ENCODE data around the gene FAM120B.
"Not testable (repeated sequence)": the region's sequence is repeated elsewhere in the genome, so short reads cannot be mapped to it uniquely, and the experiment has no call there.

The FAM120B gene

GRCh38 chr6:170385506-170385905 lies 78.9 kb downstream of the FAM120B start:
- DNase-seq (ENCODE audit: low spot score) = no peak

- no peak for DNase-seq (ENCODE audit: low spot score)
Observed at GRCh38 chr6:170388113-170388512, 81.6 kb downstream of the FAM120B start.

GRCh38 chr6:170393033-170393432 lies 86.5 kb downstream of the FAM120B start:
- DNase-seq (ENCODE audit: low spot score) = no peak

GRCh38 chr6:170393807-170394399 lies 87.3 kb downstream of the FAM120B start:
- DNase-seq (ENCODE audit: low spot score) = no peak

GRCh38 chr6:170394980-170395379 lies 88.4 kb downstream of the FAM120B start:
- DNase-seq (ENCODE audit: low spot score) = no peak

GRCh38 chr6:170398743-170399369 lies 92.3 kb downstream of the FAM120B start:
- DNase-seq (ENCODE audit: low spot score) = not testable (repeated sequence)

GRCh38 chr6:170399955-170400558 lies 93.5 kb downstream of the FAM120B start:
- DNase-seq (ENCODE audit: low spot score) = not testable (repeated sequence)

- DNase-seq (ENCODE audit: low spot score) = no peak
Observed at GRCh38 chr6:170402318-170403040, 95.9 kb downstream of the FAM120B start.

- DNase-seq (ENCODE audit: low spot score) = no peak
Observed at GRCh38 chr6:170403451-170403850, 96.9 kb downstream of the FAM120B start.

GRCh38 chr6:170404036-170404435 lies 97.5 kb downstream of the FAM120B start:
- no peak for DNase-seq (ENCODE audit: low spot score)

GRCh38 chr6:170404697-170405096 lies 98.1 kb downstream of the FAM120B start:
- DNase-seq (ENCODE audit: low spot score) = no peak

GRCh38 chr6:170405311-170405975 lies 98.9 kb downstream of the FAM120B start:
- DNase-seq (ENCODE audit: low spot score) = no peak

- no peak for DNase-seq (ENCODE audit: low spot score)
Observed at GRCh38 chr6:170407200-170407599, 100.6 kb downstream of the FAM120B start.

GRCh38 chr6:170407932-170408331 lies 101.4 kb downstream of the FAM120B start:
- no peak for DNase-seq (ENCODE audit: low spot score)

- DNase-seq (ENCODE audit: low spot score) = not testable (repeated sequence)
Observed at GRCh38 chr6:170409746-170410145, 103.2 kb downstream of the FAM120B start.

GRCh38 chr6:170410241-170410640 lies 103.7 kb downstream of the FAM120B start:
- no peak for DNase-seq (ENCODE audit: low spot score)

GRCh38 chr6:170415318-170415717 lies 108.8 kb downstream of the FAM120B start:
- no peak for DNase-seq (ENCODE audit: low spot score)

- DNase-seq (ENCODE audit: low spot score) = no peak
Observed at GRCh38 chr6:170416303-170416702, 109.7 kb downstream of the FAM120B start.

GRCh38 chr6:170416959-170417606 lies 110.5 kb downstream of the FAM120B start:
- DNase-seq (ENCODE audit: low spot score) = no peak

GRCh38 chr6:170417881-170418280 lies 111.3 kb downstream of the FAM120B start:
- DNase-seq (ENCODE audit: low spot score) = no peak

- no peak for DNase-seq (ENCODE audit: low spot score)
Observed at GRCh38 chr6:170420283-170420682, 113.7 kb downstream of the FAM120B start.

Data from SK-N-DZ (cell line).